ENCODE results near the gene GCG.

GRCh38 chr2:162188451-162188850 lies 36.4 kb upstream of the GCG start:
- TF ChIP-seq CTCF (IDR thresholded peaks at IDR 0.05) (no peak), POLR2A (IDR thresholded peaks at IDR 0.05; ENCODE audit: low read depth) (no peak), EP300 (IDR thresholded peaks at IDR 0.05) (no peak)
